Left lobe of liver (tissue), 2 donors: ENCODE results near the gene DNAJC18. TPM values are rescaled to one million over a fixed set of nuclear protein-coding genes. Genes with fewer than 3 reads are reported as not detected.
A peak's percentile ranks its signal among the peaks of the same experiment; 100 is the strongest.

Experiments
- ATAC-seq: fragments of 200-7000 bp; cut with Tn5 transposase; one replicate; pipeline ENCODE4 v1.9.1; 2020; ENCODE audit warnings: mild to moderate bottlenecking, moderate library complexity
- DNase-seq: peaks from one replicate; pipeline ENCODE4 v3.0.0-alpha.2; 2020; ENCODE audit warnings: low spot score
- total RNA-seq: library from RNA; stranded (reverse); gene quantifications from one replicate; pipeline ENCODE4 v1.2.1, GENCODE V29; 2021
- donor health status: DM: no; HTN: no; CAD: no; lungs with moderate emphysema.
- donor health status: DM: no; HTN: yes; CAD: no.

The DNAJC18 gene
- total RNA-seq, 1 donor from 2014 or later, result 0.63 TPM

DNA sequence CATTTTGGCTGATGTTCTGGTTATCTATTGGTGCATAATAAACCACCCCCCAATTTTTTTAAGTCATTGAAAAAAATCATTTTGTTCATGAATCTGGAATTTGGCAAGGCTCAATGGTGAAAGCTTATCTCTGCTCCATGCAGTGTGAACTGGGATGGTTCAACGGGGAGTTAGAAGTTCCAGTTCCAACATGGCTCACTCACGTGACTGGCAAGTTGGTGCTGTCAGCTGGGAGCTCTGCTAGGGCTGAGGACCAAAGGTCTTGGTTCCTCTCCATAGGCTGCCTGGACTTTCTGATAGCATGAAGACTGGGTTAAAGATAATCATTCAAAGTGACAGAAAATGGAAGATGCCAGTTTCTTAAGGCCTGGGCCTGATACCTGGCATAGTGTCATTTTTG is 32.4 kb downstream of the DNAJC18 start:
- DNase-seq, result no peak

DNA sequence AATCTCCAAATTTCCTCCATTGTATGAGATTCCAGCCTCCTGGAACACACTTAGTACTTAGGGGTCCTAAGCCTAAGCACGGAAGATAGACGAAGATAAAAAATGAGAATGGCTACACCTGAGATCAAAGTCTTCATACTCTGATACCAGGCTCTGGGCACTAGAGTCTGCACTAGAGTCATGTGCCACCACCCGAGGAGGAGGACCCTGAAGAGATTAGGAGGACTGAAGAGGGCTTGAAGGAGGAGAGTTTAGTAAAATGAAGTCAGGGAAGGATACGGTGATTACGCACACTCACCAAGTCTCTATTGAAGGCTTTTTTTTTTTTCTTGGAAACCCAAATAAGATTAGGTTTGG is 34.9 kb downstream of the DNAJC18 start:
- no peak for DNase-seq

More for the DNA sequence above, 32.4 kb downstream of the DNAJC18 start:
- no peak for ATAC-seq

DNA sequence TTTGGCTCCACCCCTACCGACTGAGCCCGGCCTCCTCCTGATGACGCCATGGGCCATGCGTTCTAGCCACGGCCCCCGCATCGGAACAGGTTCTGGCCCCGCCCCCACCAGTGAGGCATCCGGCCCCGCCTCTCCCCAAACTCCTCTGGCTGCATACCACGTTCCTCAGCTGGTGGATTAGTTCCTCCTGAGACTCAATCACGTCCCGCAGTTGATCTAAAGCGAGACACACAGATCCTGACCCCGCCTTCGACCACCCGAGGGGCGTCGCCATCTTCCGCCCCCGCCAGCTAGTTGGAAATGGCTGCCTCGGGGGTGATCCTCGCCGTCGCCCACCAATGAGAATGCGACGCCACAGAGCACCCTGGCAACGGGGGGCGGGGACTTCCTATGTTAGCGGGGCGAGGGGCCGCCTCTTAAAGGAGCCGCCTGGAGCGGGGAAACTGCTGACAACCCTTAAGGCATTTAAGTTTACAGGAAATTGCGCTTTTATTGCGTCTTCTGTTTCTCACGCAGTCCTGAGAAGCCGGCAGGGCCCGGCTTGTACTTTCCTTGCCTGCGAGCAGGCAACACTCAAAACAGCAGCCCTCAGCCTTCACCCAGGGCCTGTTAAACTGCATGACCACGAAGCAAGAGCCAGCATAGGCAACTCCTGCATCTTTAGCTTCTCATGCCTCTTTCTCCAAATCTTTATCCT is 35.4 kb downstream of the DNAJC18 start, which contains the start of gene SPATA24:
TSS of gene SPATA24 (minus strand) at position 303 of the 697 bp plus-strand sequence. CDS start at position 274, 29 bp downstream.
- DNase-seq, result peak; percentile 97

More for the DNA sequence above, 34.9 kb downstream of the DNAJC18 start:
- ATAC-seq, result no peak

DNA sequence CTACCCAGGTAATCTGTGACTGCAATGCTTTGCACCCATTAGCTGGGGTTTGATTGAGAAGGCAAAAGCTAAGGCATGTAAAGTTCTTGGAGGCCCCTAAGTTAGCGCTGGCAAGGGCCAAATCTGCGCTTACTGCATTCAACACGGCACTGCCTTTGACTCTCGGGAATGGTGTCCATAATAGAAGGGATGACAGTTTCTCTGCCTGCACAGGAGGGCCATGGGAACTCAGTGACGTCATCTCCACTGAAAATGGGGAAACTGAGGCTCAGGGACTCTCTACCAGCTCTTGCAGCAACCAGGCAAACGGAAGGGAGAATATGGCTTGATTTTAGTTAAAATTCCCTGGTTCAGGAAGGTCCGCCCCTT is 35.9 kb downstream of the DNAJC18 start:
- DNase-seq (no peak), ATAC-seq (no peak)

More for the DNA sequence above, 35.4 kb downstream of the DNAJC18 start, which contains the start of gene SPATA24:
- ATAC-seq, result peak; percentile 95

DNA sequence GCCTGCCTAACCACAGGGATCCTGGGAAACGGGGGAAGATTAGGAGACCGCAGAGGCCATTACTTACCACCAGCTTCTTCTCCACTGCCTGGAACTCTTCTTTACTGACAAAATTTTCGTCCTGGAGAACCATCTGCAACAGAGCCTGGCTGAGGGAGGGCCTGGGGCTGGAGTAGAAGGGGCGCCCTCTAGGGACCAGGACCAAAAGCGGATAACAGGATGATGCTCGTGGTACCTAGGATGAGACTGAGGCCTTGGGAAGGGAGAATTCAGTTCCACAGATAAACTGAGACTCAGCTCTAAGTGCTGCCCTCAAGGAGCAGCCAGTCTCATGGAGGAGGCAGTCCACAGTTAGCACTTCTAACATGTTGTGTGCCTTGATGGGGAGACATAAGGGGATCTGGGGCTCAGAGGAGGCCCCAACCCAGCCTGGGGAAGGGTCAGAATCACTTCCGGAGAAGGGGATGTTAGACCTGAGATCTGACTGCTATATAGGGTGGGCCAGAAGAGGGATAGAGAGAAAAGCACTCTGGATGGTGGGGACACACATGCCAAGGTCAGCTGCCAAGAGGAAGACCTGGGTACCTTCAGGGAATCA is 36.7 kb downstream of the DNAJC18 start:
- DNase-seq (no peak), ATAC-seq (peak; percentile 36)

DNA sequence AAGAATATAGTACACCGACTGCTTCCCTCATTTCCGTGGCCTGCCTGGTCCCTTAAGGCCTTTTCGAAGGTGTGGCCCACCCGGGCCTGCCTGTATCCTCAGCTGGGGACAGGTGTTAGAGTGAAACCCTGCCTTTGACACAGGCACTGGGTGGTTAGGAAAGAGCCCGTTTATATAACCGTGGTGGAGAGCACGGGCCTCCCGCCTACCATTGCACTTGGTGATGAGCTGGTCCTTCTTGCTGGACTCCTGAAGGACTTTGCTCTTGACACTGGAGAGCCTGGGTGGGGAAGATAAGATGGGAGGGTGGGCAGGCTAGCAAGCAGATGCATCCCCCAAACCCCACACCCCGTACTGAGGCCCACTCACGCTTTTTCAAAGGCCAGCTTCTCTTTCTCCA is 37.8 kb downstream of the DNAJC18 start:
- DNase-seq (no peak), ATAC-seq (no peak)

DNA sequence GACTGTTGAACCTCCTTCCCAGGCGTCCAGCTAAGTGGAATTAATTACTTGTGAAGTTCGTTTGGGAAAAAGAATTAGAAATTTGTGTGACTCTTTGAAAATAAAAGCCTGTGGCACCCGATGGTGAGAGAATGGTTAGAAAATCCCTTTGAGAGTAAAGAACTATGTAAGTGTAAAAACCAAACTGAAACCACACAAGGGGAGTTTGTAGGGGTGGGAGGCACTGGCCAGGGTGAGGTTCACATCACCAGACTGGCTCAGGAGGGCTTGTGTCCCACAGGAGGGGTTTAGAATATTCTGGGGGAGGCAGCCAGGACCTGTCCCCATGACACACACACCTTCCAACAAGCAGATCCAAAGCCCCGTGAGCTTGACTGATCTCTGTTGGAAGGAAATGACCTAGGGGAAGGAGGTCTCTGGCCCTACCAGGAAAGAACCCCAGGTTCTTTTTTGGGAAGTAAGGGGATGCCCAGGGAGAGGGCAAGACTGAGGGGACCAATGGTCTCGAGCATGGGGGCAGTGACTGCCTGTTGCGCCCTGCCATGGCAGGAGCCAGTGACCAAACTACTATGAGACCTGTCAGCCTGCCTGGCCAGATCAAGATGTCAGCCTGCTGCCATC is 39.7 kb downstream of the DNAJC18 start:
- no peak for ATAC-seq

DNA sequence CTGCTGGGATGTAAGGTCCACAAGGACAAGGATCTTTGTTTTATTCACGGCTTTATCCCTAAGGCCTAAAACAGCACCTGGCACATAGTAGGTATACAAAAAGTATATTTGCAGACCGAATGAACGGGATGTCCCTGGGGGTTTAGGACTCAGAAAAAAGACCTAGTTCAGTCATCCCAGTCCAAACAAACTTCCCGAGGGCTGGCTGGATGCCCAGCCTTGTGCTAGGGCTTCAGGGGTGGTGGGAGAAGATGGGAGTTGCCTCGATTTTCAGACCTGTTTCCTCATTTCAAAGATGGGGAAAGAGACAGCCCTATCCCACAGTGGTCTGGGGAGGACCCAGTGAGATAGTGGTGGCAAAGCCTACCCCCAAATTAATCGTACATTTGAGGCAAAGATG is 41.4 kb downstream of the DNAJC18 start:
- no peak for ATAC-seq
- DNase-seq, result no peak

More for the DNA sequence above, 39.7 kb downstream of the DNAJC18 start:
- DNase-seq, result no peak

DNA sequence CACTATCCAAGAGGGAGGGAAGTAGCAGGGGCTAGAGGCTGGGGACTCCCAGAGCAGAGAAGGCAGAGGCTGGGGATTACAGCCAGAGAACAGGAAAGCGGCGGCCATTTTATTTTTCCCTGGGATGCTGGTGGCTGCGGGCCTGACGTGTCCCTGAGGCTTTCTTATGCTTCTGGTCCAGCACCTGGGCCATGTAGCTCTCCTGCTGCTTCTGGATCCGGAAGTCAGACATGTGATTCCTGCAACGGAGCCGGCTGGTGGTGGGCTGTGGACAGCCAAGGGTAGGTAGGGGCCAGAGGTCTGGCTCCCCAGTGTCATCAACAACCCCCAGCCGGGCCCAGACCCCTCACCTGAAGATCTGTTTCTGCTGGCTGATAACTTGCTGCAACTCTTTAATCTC is 42.6 kb downstream of the DNAJC18 start:
- DNase-seq (no peak), ATAC-seq (no peak)

DNA sequence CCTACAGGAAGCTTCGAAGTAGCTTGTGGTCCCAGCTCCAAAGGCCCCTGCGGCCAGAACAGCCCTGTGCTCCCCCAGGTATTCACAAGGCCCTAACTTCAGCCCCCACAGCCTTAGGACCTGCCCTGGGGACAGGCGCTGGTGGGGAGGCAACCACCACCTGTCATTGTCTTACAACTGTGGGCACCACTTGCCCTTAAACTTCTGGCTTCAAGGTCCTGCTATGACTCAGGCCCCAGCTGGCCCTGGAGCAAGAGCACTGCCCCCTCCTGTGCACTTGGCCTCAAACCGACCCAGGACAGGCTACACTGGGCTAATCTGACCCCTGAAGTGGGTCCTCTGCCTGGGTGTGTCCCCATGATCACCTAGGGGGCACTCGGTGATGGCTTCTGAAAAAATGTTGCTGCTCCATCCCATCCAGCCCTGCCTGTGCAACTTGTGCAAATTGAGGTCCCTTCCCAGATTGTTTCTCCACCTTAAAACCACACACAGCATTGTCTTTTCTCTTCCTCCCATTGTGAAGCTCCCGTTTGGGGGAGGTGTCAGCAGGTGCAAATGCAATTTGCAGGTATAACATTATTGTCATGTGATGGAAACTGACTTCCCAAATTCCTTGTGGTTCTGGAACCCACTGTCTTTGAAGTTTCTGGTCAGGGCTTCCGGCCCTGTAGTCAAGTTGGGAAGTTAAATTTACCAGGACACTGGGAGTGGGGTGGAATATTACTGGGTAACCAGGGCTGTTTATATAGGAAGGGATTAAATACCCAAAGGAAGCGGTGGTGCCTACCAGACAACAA is 43.3 kb downstream of the DNAJC18 start:
- no peak for ATAC-seq
- no peak for DNase-seq

DNA sequence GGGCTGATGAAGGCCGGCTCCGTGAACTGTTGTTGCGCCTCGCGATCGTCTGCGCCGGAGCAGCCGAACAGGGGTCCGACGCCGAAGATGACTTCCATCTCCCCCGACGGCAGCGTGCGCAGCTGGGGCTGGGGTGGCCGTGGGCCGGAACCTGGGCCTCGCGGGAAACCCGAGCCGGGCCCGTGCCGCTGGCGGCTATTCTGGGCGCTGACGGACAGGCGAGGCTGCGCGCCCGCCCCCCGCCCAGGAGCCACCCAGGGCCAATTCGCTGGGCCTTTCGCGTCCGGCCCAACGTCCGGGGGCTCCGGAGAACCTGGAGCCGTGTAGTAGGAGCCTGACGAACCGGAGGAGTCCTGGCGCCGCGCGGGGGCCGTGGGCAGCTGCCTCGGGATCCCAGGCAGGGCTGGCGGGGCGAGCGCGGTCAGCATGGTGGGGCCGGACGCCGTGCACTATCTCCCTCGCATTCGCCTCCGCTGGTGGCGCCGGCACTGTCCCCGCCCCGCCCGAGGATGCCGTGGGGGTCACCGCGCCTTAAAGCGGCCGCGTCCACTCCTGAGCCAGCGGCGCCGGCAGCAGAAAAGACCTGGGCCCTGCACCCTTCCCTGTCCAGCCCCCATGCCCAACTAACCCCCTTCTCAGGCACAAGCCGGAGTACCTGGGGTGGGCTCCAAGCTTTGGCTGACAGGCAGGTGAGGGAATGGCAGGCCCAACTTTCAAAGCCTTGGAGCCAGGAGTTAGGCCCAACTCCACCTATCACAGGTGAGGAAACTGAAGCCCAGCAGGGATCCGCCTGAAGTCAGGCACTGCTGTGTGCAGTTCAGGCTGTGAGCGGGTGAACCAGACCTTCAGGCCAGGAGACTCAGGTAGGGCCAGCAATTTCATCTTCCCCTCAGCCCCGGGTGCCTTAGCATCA is 44.4 kb downstream of the DNAJC18 start, which contains the start of gene PROB1:
TSS of gene PROB1 (minus strand) at position 451 of the 913 bp plus-strand sequence. CDS start at position 428, 23 bp downstream.
- peak; percentile 50 for ATAC-seq

DNA sequence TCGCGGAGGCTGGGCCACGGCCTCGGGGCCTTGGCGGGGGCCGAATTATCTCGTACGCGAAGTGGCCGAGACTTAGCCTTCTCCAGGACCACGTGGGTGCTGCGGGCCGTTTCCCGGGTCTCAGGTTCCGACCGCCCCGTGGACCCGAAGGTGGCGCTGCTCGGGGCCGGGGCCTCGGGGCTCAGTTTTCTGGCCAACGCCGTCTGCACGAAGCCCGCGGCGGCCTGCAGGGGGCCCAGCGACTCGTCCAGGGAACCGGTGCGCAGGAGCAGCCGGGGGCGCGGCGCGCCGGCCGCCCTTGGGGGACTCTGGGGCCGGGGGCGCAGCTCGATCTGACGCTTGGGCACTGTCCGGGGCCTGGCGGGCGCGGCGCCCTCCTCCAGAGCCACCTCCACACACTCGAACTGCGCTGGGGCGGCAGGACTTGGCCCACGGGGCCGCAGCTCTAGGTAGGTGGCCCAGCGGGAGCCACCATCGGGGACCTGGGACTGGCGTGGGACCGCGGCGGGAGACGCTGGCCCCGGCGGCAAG is 45.1 kb downstream of the DNAJC18 start:
- DNase-seq (no peak), ATAC-seq (peak; percentile 54)

More for the DNA sequence above, 44.4 kb downstream of the DNAJC18 start, which contains the start of gene PROB1:
- DNase-seq, result no peak

DNA sequence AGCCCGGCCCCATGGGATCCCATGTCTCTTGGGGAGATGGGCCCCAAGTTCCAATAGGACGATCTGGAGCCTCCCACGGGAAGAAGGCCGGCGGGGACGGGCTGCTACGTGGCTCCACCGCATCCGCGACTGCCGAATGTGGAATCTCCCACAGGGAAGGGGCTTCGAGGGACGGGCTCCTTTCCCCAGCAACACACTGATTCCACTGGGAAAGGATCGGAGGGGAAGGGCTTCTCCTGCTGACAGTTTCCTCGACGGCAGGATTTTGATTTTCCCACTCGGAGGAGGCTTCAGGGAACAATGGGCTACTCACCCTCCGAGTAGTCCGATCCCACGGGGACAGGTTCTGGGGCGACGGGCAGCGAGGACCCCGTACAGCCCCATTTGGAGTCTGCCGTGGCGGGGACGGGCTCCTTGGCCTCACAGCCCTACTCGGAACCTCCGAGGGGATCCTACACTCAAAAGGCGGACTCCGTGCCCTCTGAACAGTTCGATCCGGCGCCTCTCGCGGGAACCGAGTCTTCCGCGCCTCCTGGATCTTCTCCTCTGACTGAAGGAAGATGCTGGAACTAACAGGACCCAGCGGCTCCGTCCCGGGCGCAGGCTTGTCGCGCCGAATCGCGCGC is 45.7 kb downstream of the DNAJC18 start:
- DNase-seq, result no peak
- ATAC-seq, result no peak

DNA sequence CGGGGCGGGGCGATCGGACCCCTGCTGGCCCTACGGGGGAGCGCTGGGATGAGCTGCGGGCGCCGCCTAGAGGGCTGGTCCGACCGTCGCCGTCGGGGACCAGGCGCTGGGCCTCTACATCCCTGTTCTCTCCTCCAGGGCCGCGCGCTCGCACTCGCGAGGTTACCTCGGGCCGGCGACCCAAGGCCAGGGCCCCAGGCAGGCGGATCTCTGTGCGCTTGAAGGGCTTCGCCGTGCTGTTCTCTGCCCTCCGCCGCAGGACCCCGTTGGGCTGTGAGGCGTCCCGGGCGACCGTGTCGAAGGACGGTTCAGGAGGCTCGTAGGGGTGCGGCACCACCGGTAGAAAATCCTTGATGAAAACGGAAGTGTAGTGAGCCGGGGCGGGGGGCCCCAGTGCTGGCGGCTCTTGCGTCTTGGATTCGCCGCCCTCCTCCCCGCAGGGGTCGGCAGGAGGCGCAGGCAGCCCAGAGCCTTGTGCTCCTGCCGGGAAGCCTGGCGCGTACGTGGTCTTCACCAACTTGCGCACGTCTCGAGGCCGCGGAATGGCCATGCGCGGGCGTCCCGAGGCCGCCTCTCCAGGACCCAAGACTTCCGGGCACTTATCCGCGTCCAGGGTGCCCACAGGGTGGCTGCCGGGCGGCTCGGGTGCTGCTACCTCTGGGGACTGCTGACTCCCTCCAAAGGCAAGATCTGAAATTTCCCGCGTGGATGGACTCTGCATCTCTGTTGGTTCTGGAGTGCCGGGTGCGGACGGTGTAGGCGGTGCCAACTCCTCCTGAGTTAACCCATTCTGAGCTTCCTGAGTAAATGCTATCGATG is 46.4 kb downstream of the DNAJC18 start:
- no peak for DNase-seq
- peak; percentile 67 for ATAC-seq

DNA sequence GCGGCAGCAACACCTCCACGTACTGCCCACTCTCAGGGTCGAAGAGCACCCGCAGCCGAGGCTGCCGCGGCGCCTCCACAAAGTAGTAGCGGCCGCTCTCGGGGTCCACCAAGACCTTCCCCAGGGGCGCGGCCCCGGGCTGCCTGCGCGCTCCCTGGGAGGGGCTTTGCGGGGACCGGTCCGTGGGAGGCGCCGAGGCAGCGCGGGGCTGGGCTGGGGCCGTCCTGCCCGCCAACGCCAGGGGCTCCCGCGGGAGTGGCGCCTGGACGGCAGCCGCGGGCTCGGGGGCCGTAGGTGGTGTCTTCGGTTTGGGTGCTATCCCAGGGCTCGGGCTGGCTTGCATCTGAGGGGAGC is 47.0 kb downstream of the DNAJC18 start:
- DNase-seq (no peak), ATAC-seq (no peak)

DNA sequence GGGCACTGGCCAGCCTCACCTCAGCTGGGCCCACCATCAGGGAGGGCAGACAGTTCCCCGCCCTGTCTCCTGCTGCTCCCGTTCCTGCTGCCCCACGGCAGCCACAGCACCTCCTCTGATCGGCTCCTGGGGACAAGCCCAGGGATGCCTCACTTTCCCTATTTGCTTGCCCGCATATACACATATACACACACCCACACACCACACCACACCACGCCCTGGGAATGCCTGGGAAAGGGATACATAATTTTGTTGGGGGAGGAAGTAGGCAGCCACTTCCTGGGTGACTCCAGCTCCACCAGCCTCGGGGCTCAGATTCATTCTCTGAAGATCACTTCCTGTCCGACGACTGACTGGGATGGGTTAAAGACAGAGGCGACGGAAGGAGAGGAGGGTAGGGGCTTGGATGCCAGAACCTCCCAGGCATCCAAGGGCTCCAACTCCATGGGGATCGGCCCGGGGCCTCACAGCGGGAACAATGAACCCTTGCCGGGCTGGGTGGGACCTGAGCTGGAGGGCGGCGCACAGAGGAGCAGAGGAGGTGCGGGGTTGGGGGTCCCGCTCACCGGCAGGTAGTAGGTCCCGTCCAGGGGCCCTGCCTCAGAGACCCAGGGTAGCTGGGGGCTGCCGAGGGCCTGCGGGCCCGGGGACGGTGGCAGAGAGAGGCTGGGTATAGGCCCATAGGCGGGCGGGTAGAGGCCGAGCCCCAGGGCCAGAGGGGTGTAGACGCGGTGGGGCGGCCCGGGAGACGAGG is 47.6 kb downstream of the DNAJC18 start:
- ATAC-seq (no peak), DNase-seq (no peak)

DNA sequence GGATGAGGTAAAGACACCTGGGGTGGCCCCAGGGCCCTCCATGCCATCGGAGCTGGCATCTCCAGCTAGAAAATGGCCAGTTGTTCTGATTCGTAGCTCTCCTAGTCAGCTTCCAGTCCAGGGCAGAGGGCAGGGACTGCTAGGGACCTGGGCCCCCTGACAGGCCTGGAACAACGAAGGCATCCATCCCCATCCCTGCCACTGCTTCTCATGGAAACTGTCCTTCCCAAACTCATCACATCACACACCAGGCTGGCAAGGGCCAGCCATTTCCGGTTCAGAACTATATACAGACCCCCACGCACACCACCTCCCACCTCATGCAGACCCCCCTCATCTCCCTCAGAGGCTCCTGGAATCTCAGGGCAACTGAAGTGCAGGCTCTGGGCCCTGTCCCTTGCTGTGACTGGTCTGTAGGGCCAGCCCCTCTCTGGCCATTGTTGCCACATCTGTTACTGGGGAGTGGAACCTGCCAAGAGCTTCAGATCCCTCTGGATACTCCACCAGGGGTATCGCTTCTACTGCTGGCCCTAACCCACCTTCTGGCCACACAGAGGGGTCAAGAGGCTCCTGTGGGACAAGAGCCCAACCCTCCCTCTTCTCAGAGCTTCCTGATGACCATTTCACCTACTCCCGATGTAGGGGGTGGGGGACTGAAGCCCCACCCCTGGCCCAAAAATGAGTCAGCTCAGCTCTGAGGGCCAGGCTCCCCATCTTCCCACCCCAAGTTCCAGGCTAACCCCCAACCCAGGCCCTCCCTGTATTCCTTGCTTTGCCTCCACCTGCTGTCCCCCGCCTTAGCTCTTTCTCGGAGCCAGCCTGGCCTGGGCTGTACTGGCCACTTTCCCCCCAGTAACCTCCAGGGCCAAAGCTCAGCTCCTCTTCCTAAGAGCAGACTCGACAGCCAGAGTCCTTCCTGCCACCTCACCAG is 48.4 kb downstream of the DNAJC18 start:
- ATAC-seq (no peak), DNase-seq (no peak)
